Panc1 (cell line): ENCODE results near the gene ISY1. TPM values are rescaled to one million over a fixed set of nuclear protein-coding genes. Genes with fewer than 3 reads are reported as not detected.

Experiments
- ATAC-seq: fragments of 200-7000 bp; cut with Tn5 transposase; 2 replicates; pipeline ENCODE4 v1.9.1; 2020; ENCODE audit warnings: mild to moderate bottlenecking, moderate library complexity
- BruUV-seq: library from RNA; stranded (reverse); fragments of 400-500 nt; replicated peaks from 2 replicates; lab custom pipeline; 2021; lab: Mats Ljungman, UMichigan
- CTCF ChIA-PET: fragments of 300-600 bp; sonication (Branson Sonifier 250); formaldehyde crosslinking; loops from one replicate; lab custom pipeline; 2022; ENCODE audit warnings: antibody characterized with exemption; lab: Charles Lee
- POLR2A ChIA-PET: fragments of 300-600 bp; sonication (Branson Sonifier 250); formaldehyde crosslinking; loops from one replicate; lab custom pipeline; 2022; ENCODE audit warnings: antibody characterized with exemption; lab: Charles Lee
- DNase-seq: peaks from one replicate; pipeline ENCODE4 v3.0.0-alpha.2; 2010; ENCODE audit warnings: low read depth, low spot score
- H3K27ac ChIP-seq: 2 replicates; pipeline ENCODE4 v1.5.1; 2011; ENCODE audit warnings: mild to moderate bottlenecking, low read length, inconsistent platforms
- H3K27me3 ChIP-seq: fragments of 200-500 bp; sonication (Bioruptor generic); 2 replicates; pipeline ENCODE4 v1.6.0; 2014; ENCODE audit warnings: low read length, inconsistent platforms; ENCODE audit not compliant: control insufficient read depth, insufficient read depth
- H3K36me3 ChIP-seq: fragments of 200-500 bp; sonication (Bioruptor generic); 2 replicates; pipeline ENCODE4 v1.5.1; 2014; ENCODE audit warnings: inconsistent platforms, mild to moderate bottlenecking, low read length, moderate library complexity; ENCODE audit not compliant: control insufficient read depth, insufficient read depth
- H3K4me1 ChIP-seq: 2 replicates; pipeline ENCODE4 v1.5.1; 2011; ENCODE audit warnings: inconsistent platforms, mild to moderate bottlenecking, low read length, moderate library complexity; ENCODE audit not compliant: control insufficient read depth, insufficient read depth
- H3K4me3 ChIP-seq, 2 experiments: 2 replicates each; pipeline ENCODE4 v1.5.1; 2011 to 2012; ENCODE audit warnings: low read depth in 2 of 2, low read length in 2 of 2, mild to moderate bottlenecking in 2 of 2, inconsistent platforms in 1 of 2, moderate library complexity in 1 of 2
- H3K9me3 ChIP-seq: fragments of 200-500 bp; sonication (Bioruptor generic); 2 replicates; pipeline ENCODE4 v1.5.1; 2014; ENCODE audit warnings: low read depth, mild to moderate bottlenecking, inconsistent platforms, low read length, moderate library complexity; ENCODE audit not compliant: control insufficient read depth, insufficient read depth
- POLR2AphosphoS5 ChIP-seq: IDR thresholded peaks from 2 replicates; pipeline ENCODE4 v1.6.1; 2012; ENCODE audit warnings: mild to moderate bottlenecking, low read depth, low read length, moderate library complexity
- SIN3A ChIP-seq: IDR thresholded peaks from 2 replicates; pipeline ENCODE4 v1.6.1; 2012; ENCODE audit warnings: low read depth, mild to moderate bottlenecking, low read length, moderate library complexity, borderline replicate concordance; ENCODE audit not compliant: insufficient read depth
- TCF7L2 ChIP-seq: IDR thresholded peaks from 2 replicates; pipeline ENCODE4 v1.6.1; 2011; ENCODE audit warnings: mild to moderate bottlenecking, low read depth, low read length, inconsistent platforms
- in situ Hi-C: cut with HindIII; loops from 2 replicates; pipeline ENCODE4 v1.10.0; 2016; ENCODE audit warnings: low sequenced_read_pairs, low pct_unique_long_range_greater_than_20kb
- intact Hi-C: fragments of 100-400 bp; cut with micrococcal nuclease; formaldehyde crosslinking; loops from one replicate; pipeline ENCODE4 v1.10.0; 2022; ENCODE audit not compliant: unreplicated experiment
- total RNA-seq: library from RNA; stranded (reverse); gene quantifications from one replicate; pipeline ENCODE4 v1.2.1, GENCODE V29; 2021; ENCODE audit not compliant: unreplicated experiment
- TF ChIP-seq, protein P1 (sequence below): fragments of 450-650 bp; IDR thresholded peaks from 2 replicates; pipeline ENCODE4 v1.5.1; 2017; ENCODE audit warnings: mild to moderate bottlenecking
- TF ChIP-seq, protein P2 (sequence below), 2 experiments: IDR thresholded peaks; 2 replicates each; pipeline ENCODE4 v1.6.1; 2011 to 2012; ENCODE audit warnings: low read depth in 2 of 2, control low read depth in 1 of 2, low read length in 1 of 2, mild to moderate bottlenecking in 1 of 2, moderate library complexity in 1 of 2; ENCODE audit not compliant: insufficient read depth in 1 of 2

The ISY1 gene
- total RNA-seq, 1 experiment from 2014 or later = 45.7 TPM

DNA sequence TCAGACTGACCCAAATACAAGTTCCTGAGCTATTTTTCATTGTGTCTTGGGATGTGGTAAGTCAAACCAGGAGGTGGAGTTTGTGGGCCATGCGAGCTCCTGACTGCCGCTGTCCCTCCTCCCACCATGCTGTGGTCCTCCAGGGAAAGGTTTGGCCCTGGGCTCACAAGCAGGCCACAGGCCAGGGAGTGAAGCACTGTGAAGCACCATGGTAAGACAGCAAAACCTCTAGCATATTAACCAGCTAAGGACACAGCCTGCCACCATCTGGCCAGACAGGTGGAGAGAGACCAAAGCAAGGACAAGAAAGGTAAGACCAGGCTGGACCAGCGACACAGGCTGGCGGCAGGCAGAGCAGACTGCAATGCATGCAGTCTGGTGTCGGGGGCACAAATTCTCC is 54.5 kb downstream of the ISY1 start:
- ATAC-seq (peak; percentile 62), DNase-seq (no peak)
- no peaks in the 10 kb centered on the region for H3K4me1 ChIP-seq
- no peak overlapping the region for H3K4me3 ChIP-seq
- CTCF ChIA-PET = interaction anchor here (0.6 to 1.8 kb wide), 4 partner anchors 22 to 209 kb away, joined by 3 to 10 read pairs (median 4); no protein-coding TSS in a partner anchor
- intact Hi-C loops = no loop called here
- H3K9me3 ChIP-seq = no peaks in the 10 kb centered on the region
- no peak overlapping the region for H3K27ac ChIP-seq
- no peaks in the 10 kb centered on the region for H3K27me3 ChIP-seq
- H3K36me3 ChIP-seq = no peaks in the 10 kb centered on the region
- no TSS peak for BruUV-seq
- TF ChIP-seq POLR2AphosphoS5 (no peak), SIN3A (no peak)
- POLR2A ChIA-PET = no interaction called here
- in situ Hi-C loops = no loop called here

DNA sequence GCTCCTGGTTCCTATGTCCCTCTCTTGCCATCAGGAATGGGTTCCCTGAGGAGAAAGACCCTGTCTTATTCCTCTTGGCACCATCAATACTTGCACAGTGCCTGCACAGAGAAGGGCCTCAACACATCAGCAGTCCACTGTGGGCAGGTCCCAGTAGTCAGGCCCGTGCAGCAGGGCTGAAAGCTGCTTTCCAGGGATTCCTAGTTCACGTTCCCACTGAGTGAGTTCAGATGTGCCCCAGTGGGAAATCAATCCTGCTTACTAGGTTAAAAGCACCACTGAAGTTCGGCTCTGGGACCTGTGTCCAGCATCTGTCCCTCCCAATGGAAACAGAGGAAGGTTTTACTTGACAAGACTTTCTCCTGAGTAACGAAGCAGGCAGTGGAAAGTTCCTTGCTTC is 55.0 kb downstream of the ISY1 start:
- Histone ChIP-seq H3K4me1 (no peaks in the 10 kb centered on the region), H3K9me3 (no peaks in the 10 kb centered on the region), H3K27ac (no peak overlapping the region), H3K36me3 (no peaks in the 10 kb centered on the region), H3K27me3 (no peaks in the 10 kb centered on the region), H3K4me3 (no peak overlapping the region)
- CTCF ChIA-PET = interaction anchor here (0.6 to 1.8 kb wide), 4 partner anchors 21 to 210 kb away, joined by 3 to 10 read pairs (median 4); no protein-coding TSS in a partner anchor
- no TSS peak for BruUV-seq
- DNase-seq = no peak
- POLR2A ChIA-PET = no interaction called here
- in situ Hi-C loops (no loop called here), intact Hi-C loops (no loop called here)
- no peak for ATAC-seq
- TF ChIP-seq, protein P1, sequence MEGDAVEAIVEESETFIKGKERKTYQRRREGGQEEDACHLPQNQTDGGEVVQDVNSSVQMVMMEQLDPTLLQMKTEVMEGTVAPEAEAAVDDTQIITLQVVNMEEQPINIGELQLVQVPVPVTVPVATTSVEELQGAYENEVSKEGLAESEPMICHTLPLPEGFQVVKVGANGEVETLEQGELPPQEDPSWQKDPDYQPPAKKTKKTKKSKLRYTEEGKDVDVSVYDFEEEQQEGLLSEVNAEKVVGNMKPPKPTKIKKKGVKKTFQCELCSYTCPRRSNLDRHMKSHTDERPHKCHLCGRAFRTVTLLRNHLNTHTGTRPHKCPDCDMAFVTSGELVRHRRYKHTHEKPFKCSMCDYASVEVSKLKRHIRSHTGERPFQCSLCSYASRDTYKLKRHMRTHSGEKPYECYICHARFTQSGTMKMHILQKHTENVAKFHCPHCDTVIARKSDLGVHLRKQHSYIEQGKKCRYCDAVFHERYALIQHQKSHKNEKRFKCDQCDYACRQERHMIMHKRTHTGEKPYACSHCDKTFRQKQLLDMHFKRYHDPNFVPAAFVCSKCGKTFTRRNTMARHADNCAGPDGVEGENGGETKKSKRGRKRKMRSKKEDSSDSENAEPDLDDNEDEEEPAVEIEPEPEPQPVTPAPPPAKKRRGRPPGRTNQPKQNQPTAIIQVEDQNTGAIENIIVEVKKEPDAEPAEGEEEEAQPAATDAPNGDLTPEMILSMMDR = no peak
- TF ChIP-seq TCF7L2 (no peak), POLR2AphosphoS5 (no peak)

DNA sequence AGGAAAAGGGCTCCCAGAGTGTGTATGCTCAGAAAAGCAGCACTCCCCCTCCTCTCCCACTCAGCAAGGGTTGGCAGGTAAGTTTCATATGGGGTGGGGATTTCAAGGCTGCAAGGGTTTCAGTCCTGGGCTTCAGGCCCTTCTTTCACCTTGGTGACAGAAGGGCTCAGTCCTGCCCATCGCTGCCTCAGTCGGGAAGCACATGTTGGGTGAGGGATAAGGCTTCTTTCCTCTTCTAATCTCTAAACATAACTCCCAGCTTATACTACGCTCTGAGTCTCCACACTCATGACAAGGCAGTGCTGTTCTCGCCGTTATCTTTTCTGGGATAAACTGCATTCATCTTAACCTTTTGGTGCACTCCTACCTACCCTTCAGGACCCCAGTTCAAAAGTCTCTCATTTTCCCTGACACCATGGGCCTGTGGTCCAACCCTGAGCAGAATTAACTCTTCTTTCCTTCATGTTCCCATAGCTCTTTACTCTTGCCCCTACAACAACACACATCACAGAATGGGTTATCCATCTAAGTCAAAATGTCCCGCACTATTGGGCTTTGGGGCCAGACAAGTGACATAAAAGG is 56.3 kb downstream of the ISY1 start:
- no peaks in the 10 kb centered on the region for H3K36me3 ChIP-seq
- no peaks in the 10 kb centered on the region for H3K27me3 ChIP-seq
- no peak for ATAC-seq
- H3K27ac ChIP-seq = no peak overlapping the region
- BruUV-seq = no TSS peak
- no peaks in the 10 kb centered on the region for H3K9me3 ChIP-seq
- ChIA-PET POLR2A (no interaction called here), CTCF (no interaction called here)
- DNase-seq = no peak
- no peak overlapping the region for H3K4me3 ChIP-seq
- in situ Hi-C loops (no loop called here), intact Hi-C loops (no loop called here)
- TF ChIP-seq, protein P1 = no peak
- no peak for TF ChIP-seq SIN3A
- no peak for TF ChIP-seq POLR2AphosphoS5
- TF ChIP-seq, protein P2, sequence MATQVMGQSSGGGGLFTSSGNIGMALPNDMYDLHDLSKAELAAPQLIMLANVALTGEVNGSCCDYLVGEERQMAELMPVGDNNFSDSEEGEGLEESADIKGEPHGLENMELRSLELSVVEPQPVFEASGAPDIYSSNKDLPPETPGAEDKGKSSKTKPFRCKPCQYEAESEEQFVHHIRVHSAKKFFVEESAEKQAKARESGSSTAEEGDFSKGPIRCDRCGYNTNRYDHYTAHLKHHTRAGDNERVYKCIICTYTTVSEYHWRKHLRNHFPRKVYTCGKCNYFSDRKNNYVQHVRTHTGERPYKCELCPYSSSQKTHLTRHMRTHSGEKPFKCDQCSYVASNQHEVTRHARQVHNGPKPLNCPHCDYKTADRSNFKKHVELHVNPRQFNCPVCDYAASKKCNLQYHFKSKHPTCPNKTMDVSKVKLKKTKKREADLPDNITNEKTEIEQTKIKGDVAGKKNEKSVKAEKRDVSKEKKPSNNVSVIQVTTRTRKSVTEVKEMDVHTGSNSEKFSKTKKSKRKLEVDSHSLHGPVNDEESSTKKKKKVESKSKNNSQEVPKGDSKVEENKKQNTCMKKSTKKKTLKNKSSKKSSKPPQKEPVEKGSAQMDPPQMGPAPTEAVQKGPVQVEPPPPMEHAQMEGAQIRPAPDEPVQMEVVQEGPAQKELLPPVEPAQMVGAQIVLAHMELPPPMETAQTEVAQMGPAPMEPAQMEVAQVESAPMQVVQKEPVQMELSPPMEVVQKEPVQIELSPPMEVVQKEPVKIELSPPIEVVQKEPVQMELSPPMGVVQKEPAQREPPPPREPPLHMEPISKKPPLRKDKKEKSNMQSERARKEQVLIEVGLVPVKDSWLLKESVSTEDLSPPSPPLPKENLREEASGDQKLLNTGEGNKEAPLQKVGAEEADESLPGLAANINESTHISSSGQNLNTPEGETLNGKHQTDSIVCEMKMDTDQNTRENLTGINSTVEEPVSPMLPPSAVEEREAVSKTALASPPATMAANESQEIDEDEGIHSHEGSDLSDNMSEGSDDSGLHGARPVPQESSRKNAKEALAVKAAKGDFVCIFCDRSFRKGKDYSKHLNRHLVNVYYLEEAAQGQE (IDR thresholded peaks at IDR 0.05; ENCODE audit: insufficient read depth in 1 of 2, low read depth in 2 of 2, low read length in 1 of 2) = no peak
- TF ChIP-seq TCF7L2 = no peak
- H3K4me1 ChIP-seq = no peaks in the 10 kb centered on the region
